T47D (cell line): ENCODE results near the gene PRXL2A.

Experiments
- DNase-seq, 2 experiments: peaks; one replicate each; pipeline versions ENCODE4 v3.0.0 to v3.0.0-alpha.2; 2011 to 2012; ENCODE audit warnings: low read depth in 1 of 2, low spot score in 1 of 2
- JUND ChIP-seq: IDR thresholded peaks from 2 replicates; pipeline ENCODE4 v1.6.1; 2012; ENCODE audit warnings: low read depth
- in situ Hi-C: cut with HindIII; loops from 2 replicates; pipeline ENCODE4 v1.10.0; 2016; ENCODE audit warnings: low sequenced_read_pairs, low pct_unique_long_range_greater_than_20kb

PRXL2A gene

GRCh38 chr10:80485076-80485945 is 77.0 kb downstream of the PRXL2A start:
- in situ Hi-C loops, result no loop called here
- DNase-seq, result no peak
- no peak for TF ChIP-seq JUND

GRCh38 chr10:80485946-80486764 is 77.8 kb downstream of the PRXL2A start:
- DNase-seq, result no peak
- in situ Hi-C loops, result no loop called here
- TF ChIP-seq JUND, result no peak
